HG03354 (cell line): ENCODE data around the gene CHFR.
"Not testable (repeated sequence)": the region's sequence is repeated elsewhere in the genome, so short reads cannot be mapped to it uniquely, and the experiment has no call there.

Experiments used
- ATAC-seq: cut with Tn5 transposase; IDR thresholded peaks from one replicate; pipeline ENCODE4 v1.9.1; 2021; ENCODE audit warnings: mild to moderate bottlenecking; ENCODE audit not compliant: unreplicated experiment, poor library complexity, severe bottlenecking

Gene CHFR

GRCh38 chr12:132886529-132887477 is 602 bp downstream of the CHFR start:
- ATAC-seq = peak; percentile 37

GRCh38 chr12:132881818-132882217 is 5.6 kb downstream of the CHFR start:
- ATAC-seq = no peak

GRCh38 chr12:132874620-132875019 is 12.8 kb downstream of the CHFR start:
- ATAC-seq = not testable (repeated sequence)

GRCh38 chr12:132874175-132874574 is 13.2 kb downstream of the CHFR start:
- no peak for ATAC-seq

GRCh38 chr12:132873724-132874123 is 13.7 kb downstream of the CHFR start:
- ATAC-seq = no peak

- no peak for ATAC-seq
These were observed 14.4 kb downstream of the CHFR start for GRCh38 chr12:132872975-132873421.

- ATAC-seq = no peak
These were observed 15.1 kb downstream of the CHFR start for GRCh38 chr12:132872073-132872855.

- ATAC-seq = no peak
These were observed 17.9 kb downstream of the CHFR start for GRCh38 chr12:132869551-132869950.

- ATAC-seq = no peak
These were observed 21.1 kb downstream of the CHFR start for GRCh38 chr12:132866251-132866828.

- no peak for ATAC-seq
These were observed 25.8 kb downstream of the CHFR start for GRCh38 chr12:132861558-132861957.

GRCh38 chr12:132858718-132859266 is 28.6 kb downstream of the CHFR start:
- ATAC-seq = no peak

GRCh38 chr12:132857019-132857418 is 30.4 kb downstream of the CHFR start:
- ATAC-seq = not testable (repeated sequence)

- ATAC-seq = no peak
These were observed 30.8 kb downstream of the CHFR start for GRCh38 chr12:132856581-132856980.

- ATAC-seq = not testable (repeated sequence)
These were observed 32.2 kb downstream of the CHFR start for GRCh38 chr12:132855211-132855610.

GRCh38 chr12:132853285-132854092 is 33.9 kb downstream of the CHFR start:
- ATAC-seq = no peak

- no peak for ATAC-seq
These were observed 34.9 kb downstream of the CHFR start for GRCh38 chr12:132852496-132852895.

- ATAC-seq = no peak
These were observed 35.9 kb downstream of the CHFR start for GRCh38 chr12:132851465-132851864.

GRCh38 chr12:132850291-132850690 is 37.1 kb downstream of the CHFR start:
- ATAC-seq = no peak

GRCh38 chr12:132848521-132848920 is 38.9 kb downstream of the CHFR start:
- no peak for ATAC-seq
